Tibial artery (tissue), 4 donors: ENCODE results near the gene FKBP4.

ENCODE experiments used
- DNase-seq, 2 donors: peaks; one replicate each; pipeline ENCODE4 v3.0.0-alpha.2; 2019
- H3K27ac ChIP-seq, 2 donors: fragments of 200-600 bp; sonication (generic) in 1 of 2; 1 replicate in 1 of 2; 2 replicates in 1 of 2; pipeline ENCODE4 v1.5.1; 2018 to 2019; ENCODE audit warnings: mild to moderate bottlenecking in 1 of 2
- H3K27me3 ChIP-seq, 2 donors: fragments of 200-600 bp; sonication (generic) in 1 of 2; one replicate each; pipeline versions ENCODE4 v1.5.1 to v1.6.0; 2016 to 2019
- H3K36me3 ChIP-seq, 3 donors: fragments of 200-600 bp; sonication (generic) in 2 of 3; one replicate each; pipeline ENCODE4 v1.5.1; 2016 to 2019; ENCODE audit warnings: mild to moderate bottlenecking in 2 of 3
- H3K4me1 ChIP-seq, 4 donors: fragments of 200-600 bp; sonication (generic) in 2 of 4; 1 replicate in 3 of 4; 2 replicates in 1 of 4; pipeline ENCODE4 v1.5.1; 2016 to 2019
- H3K4me3 ChIP-seq, 2 donors: fragments of 200-600 bp; sonication (generic) in 1 of 2; 1 replicate in 1 of 2; 2 replicates in 1 of 2; pipeline ENCODE4 v1.5.1; 2018 to 2019; ENCODE audit warnings: mild to moderate bottlenecking in 2 of 2
- H3K9me3 ChIP-seq, 3 donors: fragments of 200-600 bp; sonication (generic) in 1 of 3; one replicate each; pipeline ENCODE4 v1.5.1; 2016 to 2019
- CTCF ChIP-seq, 2 experiments: fragments of 200-600 bp in 1 of 2; fragments of 450-650 bp in 1 of 2; IDR thresholded peaks; one replicate each; pipeline ENCODE4 v1.5.1; 2017 to 2019; ENCODE audit warnings: antibody characterized with exemption in 2 of 2, mild to moderate bottlenecking in 1 of 2, moderate library complexity in 1 of 2
- intact Hi-C: fragments of 100-400 bp; cut with DNase I; formaldehyde crosslinking; loops from one replicate; pipeline ENCODE4 v1.15.0; 2023; ENCODE audit warnings: low total_unique reads

The FKBP4 gene

GRCh38 chr12:2833327-2833726, 38.6 kb downstream of the FKBP4 start:
- peak overlapping the region; percentile 25 to 64 for H3K27ac ChIP-seq
- TF ChIP-seq CTCF (IDR thresholded peaks at IDR 0.05), result no peak

DNA sequence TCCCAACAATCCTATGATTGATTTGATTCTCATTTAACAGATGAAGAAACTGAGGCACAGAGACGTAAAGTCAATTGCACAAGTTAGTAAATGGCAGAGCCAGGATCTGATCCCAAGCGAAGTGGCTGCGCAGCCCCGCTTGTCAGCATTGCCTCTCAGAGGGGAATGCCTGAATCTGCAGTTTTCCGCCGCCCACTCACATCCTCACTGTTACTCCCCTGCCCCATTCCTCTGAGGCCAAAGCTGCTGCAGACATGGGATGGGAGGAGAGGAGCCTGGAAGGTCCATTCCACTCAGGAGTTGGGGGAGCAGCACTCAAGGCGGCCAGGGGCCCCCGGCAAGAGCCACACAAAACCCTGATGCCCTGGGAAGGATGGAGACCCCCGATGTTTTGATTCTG, 39.0 kb downstream of the FKBP4 start:
- H3K4me3 ChIP-seq, result peak overlapping the region; percentile 38 to 51
- no peak for DNase-seq

More at GRCh38 chr12:2833327-2833726, 38.6 kb downstream of the FKBP4 start:
- DNase-seq, result no peak
- Histone ChIP-seq H3K36me3 (peaks cover 3 to 26% (median 5%) of the 10 kb centered on the region in 3 donors), H3K4me1 (peaks cover 0 to 34% (median 25%) of the 10 kb centered on the region in 4 donors), H3K4me3 (peak overlapping the region; percentile 38 to 51), H3K9me3 (no peaks in the 10 kb centered on the region), H3K27me3 (no peaks in the 10 kb centered on the region)
- intact Hi-C loops, result no loop called here

DNA sequence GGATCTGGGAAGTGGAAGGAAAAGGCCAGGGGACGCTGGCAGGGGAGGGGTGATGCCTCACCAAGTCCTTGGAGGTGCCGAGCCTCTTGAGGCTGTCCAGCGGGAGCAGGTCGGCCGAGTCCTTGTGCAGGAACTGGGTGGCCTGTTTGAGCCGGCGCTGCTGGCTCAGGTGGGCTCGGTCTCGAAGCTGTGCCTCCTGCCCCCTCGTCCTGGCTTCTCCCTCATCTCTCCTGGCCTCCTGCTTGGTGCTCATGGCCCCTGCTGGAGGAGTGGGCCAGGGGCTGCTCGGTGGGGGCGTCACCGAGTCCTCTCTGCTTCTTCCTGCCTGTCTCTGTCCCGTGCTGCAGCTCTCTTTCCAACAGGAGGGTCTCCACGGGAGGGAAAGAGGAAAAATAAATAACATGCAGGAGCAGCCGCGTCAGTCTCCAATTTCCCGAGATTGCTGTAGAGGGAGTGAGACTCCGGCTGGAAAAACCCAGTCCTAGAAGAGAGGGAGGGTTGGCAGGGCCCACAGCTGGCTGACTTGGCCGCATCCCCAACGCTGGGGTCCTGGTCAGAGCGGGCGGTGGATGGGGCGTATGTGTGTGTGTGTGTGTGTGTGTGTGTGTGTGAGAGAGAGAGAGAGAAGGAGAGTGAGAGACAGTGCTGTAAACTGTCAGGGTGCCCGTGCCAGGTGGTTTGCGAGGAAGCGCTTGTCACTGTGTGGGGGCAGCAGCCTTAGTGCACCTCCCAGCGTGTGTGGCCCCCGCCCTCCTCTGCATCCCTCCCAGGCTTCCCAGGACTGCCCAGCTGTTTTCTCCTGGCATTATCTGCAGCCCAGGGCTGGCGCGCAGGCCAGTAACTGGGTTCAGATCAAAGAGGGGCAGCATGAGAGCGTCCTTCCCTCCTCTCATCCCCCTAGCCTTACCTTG, 40.1 kb downstream of the FKBP4 start, which contains the start of gene NRIP2:
NRIP2 (minus strand) TSS at position 455 of the 911 bp plus-strand sequence; CDS start at position 403, 52 bp downstream.
- Histone ChIP-seq H3K27ac (peak within 1 kb of the TSS; percentile 25 to 64), H3K4me3 (peak within 1 kb of the TSS; percentile 38 to 51), H3K9me3 (no peaks in the 10 kb centered on the region), H3K36me3 (peaks cover 0 to 11% (median 0%) of the 10 kb centered on the region in 3 donors), H3K4me1 (peaks cover 0 to 34% (median 25%) of the 10 kb centered on the region in 4 donors), H3K27me3 (no peaks in the 10 kb centered on the region)
- peak in 1 of 2 experiments; percentile 16 for TF ChIP-seq CTCF (IDR thresholded peaks at IDR 0.05)
- intact Hi-C loops, result no loop called here
- DNase-seq, result no peak

More for the DNA sequence above, 39.0 kb downstream of the FKBP4 start:
- H3K36me3 ChIP-seq, result peaks cover 0 to 21% (median 5%) of the 10 kb centered on the region in 3 donors
- peak overlapping the region; percentile 25 to 64 for H3K27ac ChIP-seq
- H3K9me3 ChIP-seq, result no peaks in the 10 kb centered on the region
- no peaks in the 10 kb centered on the region for H3K27me3 ChIP-seq
- TF ChIP-seq CTCF (IDR thresholded peaks at IDR 0.05), result no peak
- intact Hi-C loops, result no loop called here
- H3K4me1 ChIP-seq, result peaks cover 0 to 34% (median 25%) of the 10 kb centered on the region in 4 donors

GRCh38 chr12:2835691-2836403, 41.1 kb downstream of the FKBP4 start:
- peaks cover 0 to 35% (median 26%) of the 10 kb centered on the region in 4 donors for H3K4me1 ChIP-seq
- no peaks in the 10 kb centered on the region for H3K27me3 ChIP-seq
- H3K9me3 ChIP-seq, result no peaks in the 10 kb centered on the region
- intact Hi-C loops, result no loop called here
- H3K36me3 ChIP-seq, result peaks cover 0 to 2% (median 0%) of the 10 kb centered on the region in 3 donors
- DNase-seq, result no peak
- no peak for TF ChIP-seq CTCF (IDR thresholded peaks at IDR 0.05)
- H3K4me3 ChIP-seq, result no peak overlapping the region
- H3K27ac ChIP-seq, result no peak overlapping the region

DNA sequence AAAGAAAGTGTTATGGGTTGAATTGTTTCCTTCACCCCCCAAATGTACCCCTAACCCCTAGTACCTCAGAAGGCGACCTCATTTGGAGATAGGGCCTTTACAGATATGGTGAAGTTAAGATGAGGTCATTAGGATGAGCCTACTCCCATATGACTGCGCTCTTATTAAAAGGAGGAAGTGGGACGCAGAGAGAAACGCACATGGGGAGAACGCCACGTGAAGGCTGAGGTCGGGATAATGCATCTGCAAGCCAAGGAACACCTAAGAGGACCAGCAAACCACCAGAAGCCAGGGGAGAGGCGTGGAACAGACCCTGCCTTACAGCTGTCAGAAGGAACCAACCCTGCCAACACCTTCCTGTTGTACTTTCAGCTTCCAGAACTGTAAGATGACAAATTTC, 41.8 kb downstream of the FKBP4 start:
- intact Hi-C loops, result no loop called here
- Histone ChIP-seq H3K4me3 (no peak overlapping the region), H3K27me3 (no peaks in the 10 kb centered on the region), H3K36me3 (peaks cover 0 to 5% (median 0%) of the 10 kb centered on the region in 3 donors), H3K9me3 (no peaks in the 10 kb centered on the region), H3K27ac (no peak overlapping the region), H3K4me1 (peaks cover 0 to 43% (median 28%) of the 10 kb centered on the region in 4 donors)
- no peak for TF ChIP-seq CTCF (IDR thresholded peaks at IDR 0.05)
- no peak for DNase-seq
